ENCODE measurements around the gene SORT1.

Gene SORT1

GRCh38 chr1:109392037-109392787, 5.5 kb downstream of the SORT1 start:
- H3K4me3 ChIP-seq (ENCODE audit: insufficient read depth, low read depth, low read length, poor library complexity, severe bottlenecking): no peak overlapping the region
- no peak overlapping the region for H3K27ac ChIP-seq (ENCODE audit: insufficient read depth, low read length, poor library complexity, severe bottlenecking)
- DNase-seq: no peak

DNA sequence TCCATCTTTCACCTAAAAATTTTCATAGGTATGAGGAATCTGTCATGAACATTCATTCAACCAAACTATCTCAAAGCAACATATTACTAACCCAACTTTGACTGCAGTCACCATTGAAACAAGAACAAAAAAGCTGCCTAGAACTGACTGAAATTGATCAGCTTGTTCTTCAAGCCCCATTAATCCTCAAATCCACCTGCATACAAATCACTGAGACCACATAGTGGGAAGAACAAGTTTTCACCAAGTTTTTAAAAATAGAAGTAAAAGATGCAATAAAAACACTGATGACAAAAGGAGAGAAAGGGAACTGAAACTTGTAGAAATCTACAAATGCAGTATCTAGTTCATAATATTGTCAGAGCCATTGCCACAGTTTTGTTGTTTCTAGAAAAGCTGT, 6.1 kb downstream of the SORT1 start:
- Histone ChIP-seq H3K9me3 (ENCODE audit: control insufficient read depth, low read length) (no peaks in the 10 kb centered on the region), H3K4me1 (ENCODE audit: control insufficient read depth, insufficient read depth, low read length, poor library complexity, severe bottlenecking) (no peaks in the 10 kb centered on the region), H3K36me3 (ENCODE audit: control insufficient read depth, insufficient read depth, low read length) (no peaks in the 10 kb centered on the region), H3K4me3 (ENCODE audit: insufficient read depth, low read depth, low read length, poor library complexity, severe bottlenecking) (no peak overlapping the region), H3K27me3 (replicated peaks; ENCODE audit: control insufficient read depth, insufficient read depth, low read length, poor library complexity, severe bottlenecking) (peaks cover 9% of the 10 kb centered on the region), H3K27ac (ENCODE audit: insufficient read depth, low read length, poor library complexity, severe bottlenecking) (no peak overlapping the region)
- DNase-seq: no peak

More at GRCh38 chr1:109392037-109392787, 5.5 kb downstream of the SORT1 start:
- Histone ChIP-seq H3K36me3 (ENCODE audit: control insufficient read depth, insufficient read depth, low read length) (no peaks in the 10 kb centered on the region), H3K4me1 (ENCODE audit: control insufficient read depth, insufficient read depth, low read length, poor library complexity, severe bottlenecking) (peaks cover 5% of the 10 kb centered on the region), H3K9me3 (ENCODE audit: control insufficient read depth, low read length) (no peaks in the 10 kb centered on the region), H3K27me3 (replicated peaks; ENCODE audit: control insufficient read depth, insufficient read depth, low read length, poor library complexity, severe bottlenecking) (peaks cover 14% of the 10 kb centered on the region)

DNA sequence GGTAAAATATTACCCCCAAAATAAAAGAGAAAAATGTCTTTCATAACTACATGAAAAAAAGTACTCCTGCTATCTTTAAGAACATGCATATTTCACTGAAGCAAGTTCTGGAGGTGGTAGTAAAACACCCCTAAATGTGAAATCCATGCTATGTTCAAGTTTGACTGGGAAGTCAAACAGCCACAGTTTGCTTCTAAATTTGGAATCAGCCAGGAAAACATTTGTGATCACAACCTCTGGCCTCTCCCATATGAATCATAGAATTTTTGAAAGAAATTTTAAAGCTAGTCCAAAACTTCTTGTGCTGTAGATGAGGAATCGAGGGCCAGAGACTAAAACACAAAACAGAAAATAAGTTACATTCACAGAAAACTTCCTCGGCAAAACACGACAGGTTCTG, 6.6 kb downstream of the SORT1 start:
- no peak overlapping the region for H3K27ac ChIP-seq (ENCODE audit: insufficient read depth, low read length, poor library complexity, severe bottlenecking)
- no peaks in the 10 kb centered on the region for H3K36me3 ChIP-seq (ENCODE audit: control insufficient read depth, insufficient read depth, low read length)
- H3K4me1 ChIP-seq (ENCODE audit: control insufficient read depth, insufficient read depth, low read length, poor library complexity, severe bottlenecking): no peaks in the 10 kb centered on the region
- no peak for DNase-seq
- H3K4me3 ChIP-seq (ENCODE audit: insufficient read depth, low read depth, low read length, poor library complexity, severe bottlenecking): no peak overlapping the region
- peaks cover 4% of the 10 kb centered on the region for H3K27me3 ChIP-seq (replicated peaks; ENCODE audit: control insufficient read depth, insufficient read depth, low read length, poor library complexity, severe bottlenecking)
- H3K9me3 ChIP-seq (ENCODE audit: control insufficient read depth, low read length): no peaks in the 10 kb centered on the region

DNA sequence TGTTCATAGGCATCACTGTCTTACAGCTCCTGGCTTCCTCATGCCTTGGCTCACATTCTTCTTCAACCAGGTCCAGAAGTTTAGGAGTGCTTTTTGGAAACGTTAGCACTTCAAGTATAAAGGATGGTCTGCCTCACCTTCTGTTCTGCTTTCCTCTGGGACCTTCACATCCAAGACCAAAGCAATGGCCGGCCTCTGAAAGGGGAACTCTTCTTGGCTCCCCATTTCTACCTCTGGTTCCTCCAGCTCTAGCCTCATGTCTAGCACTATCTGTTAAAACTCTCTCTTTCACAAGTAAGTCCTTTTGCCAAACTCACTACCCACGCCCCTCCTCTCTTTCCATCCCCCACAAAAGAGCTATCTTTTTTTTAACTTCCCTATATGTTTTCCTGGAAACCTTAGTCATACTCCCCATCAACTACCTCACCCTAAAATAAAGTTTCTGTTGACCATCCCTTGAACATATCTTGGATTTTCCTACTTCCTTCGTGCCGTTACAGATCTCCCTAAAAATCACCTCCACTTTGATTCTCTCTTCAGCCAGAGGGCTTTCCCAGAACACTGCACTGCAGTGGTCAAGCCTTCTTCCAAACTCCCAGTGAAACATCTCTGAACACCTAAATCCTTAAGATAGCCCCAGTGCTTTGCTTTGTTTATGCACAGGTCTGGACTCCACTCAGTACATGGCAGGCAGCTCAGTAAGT, 7.9 kb downstream of the SORT1 start:
- no peak for DNase-seq
- Histone ChIP-seq H3K4me1 (ENCODE audit: control insufficient read depth, insufficient read depth, low read length, poor library complexity, severe bottlenecking) (no peaks in the 10 kb centered on the region), H3K27ac (ENCODE audit: insufficient read depth, low read length, poor library complexity, severe bottlenecking) (no peak overlapping the region)

GRCh38 chr1:109388884-109389637, 8.7 kb downstream of the SORT1 start:
- Histone ChIP-seq H3K36me3 (ENCODE audit: control insufficient read depth, insufficient read depth, low read length) (no peaks in the 10 kb centered on the region), H3K9me3 (ENCODE audit: control insufficient read depth, low read length) (no peaks in the 10 kb centered on the region), H3K4me1 (ENCODE audit: control insufficient read depth, insufficient read depth, low read length, poor library complexity, severe bottlenecking) (no peaks in the 10 kb centered on the region), H3K27me3 (replicated peaks; ENCODE audit: control insufficient read depth, insufficient read depth, low read length, poor library complexity, severe bottlenecking) (no peaks in the 10 kb centered on the region), H3K27ac (ENCODE audit: insufficient read depth, low read length, poor library complexity, severe bottlenecking) (no peak overlapping the region), H3K4me3 (ENCODE audit: insufficient read depth, low read depth, low read length, poor library complexity, severe bottlenecking) (no peak overlapping the region)
- no peak for DNase-seq

More for the DNA sequence above, 7.9 kb downstream of the SORT1 start:
- Histone ChIP-seq H3K36me3 (ENCODE audit: control insufficient read depth, insufficient read depth, low read length) (no peaks in the 10 kb centered on the region), H3K4me3 (ENCODE audit: insufficient read depth, low read depth, low read length, poor library complexity, severe bottlenecking) (no peak overlapping the region), H3K9me3 (ENCODE audit: control insufficient read depth, low read length) (no peaks in the 10 kb centered on the region), H3K27me3 (replicated peaks; ENCODE audit: control insufficient read depth, insufficient read depth, low read length, poor library complexity, severe bottlenecking) (peaks cover 3% of the 10 kb centered on the region)

GRCh38 chr1:109388208-109388711, 9.5 kb downstream of the SORT1 start:
- Histone ChIP-seq H3K27me3 (replicated peaks; ENCODE audit: control insufficient read depth, insufficient read depth, low read length, poor library complexity, severe bottlenecking) (no peaks in the 10 kb centered on the region), H3K4me3 (ENCODE audit: insufficient read depth, low read depth, low read length, poor library complexity, severe bottlenecking) (no peak overlapping the region), H3K9me3 (ENCODE audit: control insufficient read depth, low read length) (no peaks in the 10 kb centered on the region), H3K4me1 (ENCODE audit: control insufficient read depth, insufficient read depth, low read length, poor library complexity, severe bottlenecking) (no peaks in the 10 kb centered on the region), H3K36me3 (ENCODE audit: control insufficient read depth, insufficient read depth, low read length) (no peaks in the 10 kb centered on the region), H3K27ac (ENCODE audit: insufficient read depth, low read length, poor library complexity, severe bottlenecking) (no peak overlapping the region)
- DNase-seq: no peak

GRCh38 chr1:109386054-109386717, 11.5 kb downstream of the SORT1 start:
- no peak for DNase-seq
- Histone ChIP-seq H3K27ac (ENCODE audit: insufficient read depth, low read length, poor library complexity, severe bottlenecking) (no peak overlapping the region), H3K4me3 (ENCODE audit: insufficient read depth, low read depth, low read length, poor library complexity, severe bottlenecking) (no peak overlapping the region), H3K36me3 (ENCODE audit: control insufficient read depth, insufficient read depth, low read length) (no peaks in the 10 kb centered on the region), H3K4me1 (ENCODE audit: control insufficient read depth, insufficient read depth, low read length, poor library complexity, severe bottlenecking) (no peaks in the 10 kb centered on the region), H3K9me3 (ENCODE audit: control insufficient read depth, low read length) (no peaks in the 10 kb centered on the region), H3K27me3 (replicated peaks; ENCODE audit: control insufficient read depth, insufficient read depth, low read length, poor library complexity, severe bottlenecking) (no peaks in the 10 kb centered on the region)

- no peaks in the 10 kb centered on the region for H3K27me3 ChIP-seq (replicated peaks; ENCODE audit: control insufficient read depth, insufficient read depth, low read length, poor library complexity, severe bottlenecking)
- H3K9me3 ChIP-seq (ENCODE audit: control insufficient read depth, low read length): no peaks in the 10 kb centered on the region
- H3K27ac ChIP-seq (ENCODE audit: insufficient read depth, low read length, poor library complexity, severe bottlenecking): no peak overlapping the region
- H3K4me1 ChIP-seq (ENCODE audit: control insufficient read depth, insufficient read depth, low read length, poor library complexity, severe bottlenecking): no peaks in the 10 kb centered on the region
- H3K36me3 ChIP-seq (ENCODE audit: control insufficient read depth, insufficient read depth, low read length): no peaks in the 10 kb centered on the region
- H3K4me3 ChIP-seq (ENCODE audit: insufficient read depth, low read depth, low read length, poor library complexity, severe bottlenecking): no peak overlapping the region
- no peak for DNase-seq
Observed at GRCh38 chr1:109385417-109385816, 12.3 kb downstream of the SORT1 start.

- no peak overlapping the region for H3K27ac ChIP-seq (ENCODE audit: insufficient read depth, low read length, poor library complexity, severe bottlenecking)
- H3K36me3 ChIP-seq (ENCODE audit: control insufficient read depth, insufficient read depth, low read length): no peaks in the 10 kb centered on the region
- no peaks in the 10 kb centered on the region for H3K4me1 ChIP-seq (ENCODE audit: control insufficient read depth, insufficient read depth, low read length, poor library complexity, severe bottlenecking)
- DNase-seq: no peak
- no peaks in the 10 kb centered on the region for H3K27me3 ChIP-seq (replicated peaks; ENCODE audit: control insufficient read depth, insufficient read depth, low read length, poor library complexity, severe bottlenecking)
- H3K9me3 ChIP-seq (ENCODE audit: control insufficient read depth, low read length): no peaks in the 10 kb centered on the region
- no peak overlapping the region for H3K4me3 ChIP-seq (ENCODE audit: insufficient read depth, low read depth, low read length, poor library complexity, severe bottlenecking)
Observed at GRCh38 chr1:109383854-109384253, 13.9 kb downstream of the SORT1 start.
